GM18505 (cell line): ENCODE measurements around the gene C3orf33.
A peak's percentile ranks its signal among the peaks of the same experiment; 100 is the strongest.

Experiments
- ATAC-seq: cut with Tn5 transposase; IDR thresholded peaks from one replicate; pipeline ENCODE4 v1.9.1; 2021; ENCODE audit not compliant: unreplicated experiment
- POLR2A ChIP-seq: IDR thresholded peaks from 4 replicates; pipeline ENCODE4 v1.6.1; 2011; ENCODE audit warnings: borderline replicate concordance; ENCODE audit not compliant: insufficient read depth, insufficient read length; ENCODE audit errors: extremely low read depth

C3orf33 gene

GRCh38 chr3:155742349-155742965 lies 63.6 kb downstream of the C3orf33 start:
- no peak for ATAC-seq
- no peak for TF ChIP-seq POLR2A

- no peak for ATAC-seq
- TF ChIP-seq POLR2A: no peak
Observed at GRCh38 chr3:155741603-155742002, 64.5 kb downstream of the C3orf33 start.

DNA sequence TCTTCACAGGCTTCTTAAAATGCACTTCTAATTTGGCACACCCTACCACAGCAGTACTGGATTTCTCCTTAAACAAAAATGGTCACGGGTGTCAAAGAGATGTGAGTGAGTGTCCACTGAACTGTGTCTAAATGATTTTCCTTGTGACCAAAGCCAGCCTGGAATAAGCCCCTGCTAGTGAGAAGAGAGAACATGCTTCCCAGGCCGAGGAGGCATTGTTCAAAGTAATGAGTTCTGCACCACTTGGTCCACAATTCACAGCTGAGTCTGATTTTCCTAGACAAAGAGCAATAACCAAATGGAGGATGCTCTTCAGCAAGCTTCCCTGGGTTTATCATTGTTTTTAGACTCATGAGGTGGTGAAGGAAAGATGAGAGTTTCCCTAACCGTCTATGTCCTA lies 65.0 kb downstream of the C3orf33 start:
- no peak for TF ChIP-seq POLR2A
- no peak for ATAC-seq

- TF ChIP-seq POLR2A: no peak
- ATAC-seq: no peak
Observed at GRCh38 chr3:155739154-155739553, 66.9 kb downstream of the C3orf33 start.

DNA sequence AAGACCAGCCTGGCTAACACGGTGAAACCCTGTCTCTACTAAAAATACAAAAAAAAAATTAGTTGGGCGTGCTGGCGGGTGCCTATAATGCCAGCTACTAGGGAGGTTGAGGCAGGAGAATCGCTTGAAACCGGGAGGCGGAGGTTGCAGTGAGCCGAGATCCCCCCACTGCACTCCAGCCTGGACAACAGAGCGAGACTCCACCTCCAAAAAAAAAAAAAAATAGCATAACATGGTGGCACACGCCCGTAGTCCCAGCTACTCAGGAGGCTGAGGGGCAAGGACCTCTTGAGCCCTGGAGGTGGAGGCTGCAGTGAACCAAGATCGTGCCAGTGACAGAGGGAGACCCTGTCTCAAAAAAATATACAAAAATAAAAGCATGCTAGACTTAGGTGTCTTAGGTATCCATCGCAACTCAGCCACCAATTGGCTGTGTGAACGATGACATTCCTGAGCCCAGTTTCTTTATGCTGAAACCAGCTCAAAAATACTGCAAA lies 67.5 kb downstream of the C3orf33 start:
- no peak for TF ChIP-seq POLR2A
- ATAC-seq: no peak

GRCh38 chr3:155737844-155738460 lies 68.1 kb downstream of the C3orf33 start:
- ATAC-seq: peak; percentile 93

GRCh38 chr3:155736381-155736780 lies 69.7 kb downstream of the C3orf33 start:
- no peak for TF ChIP-seq POLR2A
- ATAC-seq: no peak

More at GRCh38 chr3:155737844-155738460, 68.1 kb downstream of the C3orf33 start:
- no peak for TF ChIP-seq POLR2A

- TF ChIP-seq POLR2A: no peak
- ATAC-seq: no peak
Observed at GRCh38 chr3:155730843-155731242, 75.2 kb downstream of the C3orf33 start.

DNA sequence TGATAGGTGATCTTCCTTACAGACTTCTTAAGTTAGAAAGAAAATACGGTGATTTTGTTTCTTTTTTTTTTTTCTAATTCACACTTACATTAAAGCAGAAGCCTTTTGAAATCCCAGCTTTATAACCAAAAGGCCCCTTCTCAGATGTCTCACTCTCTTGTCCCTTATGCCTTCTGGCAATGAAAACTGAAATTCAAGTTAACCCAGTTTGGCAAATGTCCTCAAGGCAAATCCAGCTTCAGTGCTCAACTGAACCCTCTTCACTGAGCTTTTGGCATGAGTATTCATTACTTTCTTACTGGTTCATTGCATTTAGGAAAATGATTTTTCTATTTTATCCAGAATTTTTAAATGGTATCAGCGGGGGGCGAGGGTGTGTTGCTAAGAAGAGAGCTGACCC lies 78.2 kb downstream of the C3orf33 start:
- TF ChIP-seq POLR2A: no peak

DNA sequence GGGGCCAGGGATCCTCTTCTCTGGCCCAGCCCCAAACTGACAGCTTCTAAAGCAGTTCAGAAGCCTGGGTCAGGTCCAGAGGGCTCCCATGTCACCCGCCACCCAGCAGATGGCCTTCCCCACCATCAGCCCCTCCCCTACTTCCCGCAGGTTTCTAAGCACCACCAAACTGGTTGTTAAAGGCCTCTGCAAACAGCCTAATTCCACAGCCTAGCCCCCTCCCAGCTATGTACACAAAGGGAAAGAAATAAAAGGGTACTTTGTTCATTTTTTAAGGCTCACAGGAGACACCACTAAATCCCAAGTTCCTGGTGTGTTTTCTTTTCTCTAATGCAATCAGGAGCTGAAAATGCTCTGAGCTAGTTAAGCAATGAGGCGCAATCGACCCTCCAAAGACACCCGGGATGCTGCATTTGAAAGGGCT lies 91.8 kb downstream of the C3orf33 start:
- no peak for ATAC-seq
- no peak for TF ChIP-seq POLR2A

More for the DNA sequence above, 78.2 kb downstream of the C3orf33 start:
- no peak for ATAC-seq
